NCI-H1694 treated with DMSO at 0.1 percent for 48 hours (cell line): ENCODE measurements around the gene SH3RF1.

Experiments used
- DNase-seq: peaks from one replicate; lab custom pipeline; 2025; lab: John Stamatoyannopoulos, UW

SH3RF1 gene

GRCh38 chr4:169103966-169104412 is 166.8 kb downstream of the SH3RF1 start:
- peak; percentile 38 for DNase-seq

GRCh38 chr4:169102026-169102425 is 168.7 kb downstream of the SH3RF1 start:
- no peak for DNase-seq

GRCh38 chr4:169100670-169101101 is 170.1 kb downstream of the SH3RF1 start:
- no peak for DNase-seq

GRCh38 chr4:169099771-169100180 is 171.0 kb downstream of the SH3RF1 start:
- DNase-seq = no peak

GRCh38 chr4:169098969-169099690 is 171.6 kb downstream of the SH3RF1 start:
- DNase-seq = no peak

- no peak for DNase-seq
These were observed 172.2 kb downstream of the SH3RF1 start for GRCh38 chr4:169098532-169098931.

- no peak for DNase-seq
These were observed 172.7 kb downstream of the SH3RF1 start for GRCh38 chr4:169098054-169098497.

- DNase-seq = no peak
These were observed 174.5 kb downstream of the SH3RF1 start for GRCh38 chr4:169096221-169096620.

GRCh38 chr4:169094656-169095231 is 176.0 kb downstream of the SH3RF1 start:
- DNase-seq = no peak

GRCh38 chr4:169092889-169093522 is 177.8 kb downstream of the SH3RF1 start:
- DNase-seq = no peak

- no peak for DNase-seq
These were observed 180.1 kb downstream of the SH3RF1 start for GRCh38 chr4:169090484-169091215.

- DNase-seq = no peak
These were observed 181.8 kb downstream of the SH3RF1 start for GRCh38 chr4:169089004-169089403.

GRCh38 chr4:169084954-169085353 is 185.8 kb downstream of the SH3RF1 start:
- no peak for DNase-seq

GRCh38 chr4:169080981-169081380 is 189.8 kb downstream of the SH3RF1 start:
- DNase-seq = no peak

- no peak for DNase-seq
These were observed 190.6 kb downstream of the SH3RF1 start for GRCh38 chr4:169079942-169080827.

GRCh38 chr4:169074117-169074516 is 196.6 kb downstream of the SH3RF1 start:
- no peak for DNase-seq

GRCh38 chr4:169071747-169072146 is 199.0 kb downstream of the SH3RF1 start:
- no peak for DNase-seq

GRCh38 chr4:169070895-169071218 is 199.9 kb downstream of the SH3RF1 start:
- no peak for DNase-seq

GRCh38 chr4:169070071-169070894 is 200.5 kb downstream of the SH3RF1 start:
- no peak for DNase-seq

GRCh38 chr4:169068423-169068822 is 202.3 kb downstream of the SH3RF1 start:
- no peak for DNase-seq

GRCh38 chr4:169066934-169067333 is 203.8 kb downstream of the SH3RF1 start:
- DNase-seq = no peak
